Tibial artery (tissue), 4 donors: ENCODE measurements around the gene VAPB.

Source experiments
- DNase-seq, 2 donors: peaks; one replicate each; pipeline ENCODE4 v3.0.0-alpha.2; 2019
- H3K27ac ChIP-seq, 2 donors: fragments of 200-600 bp; sonication (generic) in 1 of 2; 1 replicate in 1 of 2; 2 replicates in 1 of 2; pipeline ENCODE4 v1.5.1; 2018 to 2019; ENCODE audit warnings: mild to moderate bottlenecking in 1 of 2
- H3K27me3 ChIP-seq, 2 donors: fragments of 200-600 bp; sonication (generic) in 1 of 2; one replicate each; pipeline versions ENCODE4 v1.5.1 to v1.6.0; 2016 to 2019
- H3K36me3 ChIP-seq, 3 donors: fragments of 200-600 bp; sonication (generic) in 2 of 3; one replicate each; pipeline ENCODE4 v1.5.1; 2016 to 2019; ENCODE audit warnings: mild to moderate bottlenecking in 2 of 3
- H3K4me1 ChIP-seq, 4 donors: fragments of 200-600 bp; sonication (generic) in 2 of 4; 1 replicate in 3 of 4; 2 replicates in 1 of 4; pipeline ENCODE4 v1.5.1; 2016 to 2019
- H3K4me3 ChIP-seq, 2 donors: fragments of 200-600 bp; sonication (generic) in 1 of 2; 1 replicate in 1 of 2; 2 replicates in 1 of 2; pipeline ENCODE4 v1.5.1; 2018 to 2019; ENCODE audit warnings: mild to moderate bottlenecking in 2 of 2
- H3K9me3 ChIP-seq, 3 donors: fragments of 200-600 bp; sonication (generic) in 1 of 3; one replicate each; pipeline ENCODE4 v1.5.1; 2016 to 2019
- CTCF ChIP-seq, 2 experiments: fragments of 200-600 bp in 1 of 2; fragments of 450-650 bp in 1 of 2; IDR thresholded peaks; one replicate each; pipeline ENCODE4 v1.5.1; 2017 to 2019; ENCODE audit warnings: antibody characterized with exemption in 2 of 2, mild to moderate bottlenecking in 1 of 2, moderate library complexity in 1 of 2
- intact Hi-C: fragments of 100-400 bp; cut with DNase I; formaldehyde crosslinking; loops from one replicate; pipeline ENCODE4 v1.15.0; 2023; ENCODE audit warnings: low total_unique reads

Gene VAPB

GRCh38 chr20:58344741-58345140, 44.3 kb upstream of the VAPB start:
- H3K9me3 ChIP-seq: no peaks in the 10 kb centered on the region
- H3K4me1 ChIP-seq: peaks cover 0 to 5% (median 3%) of the 10 kb centered on the region in 4 donors
- no peaks in the 10 kb centered on the region for H3K27me3 ChIP-seq
- no peak overlapping the region for H3K27ac ChIP-seq
- no peak for TF ChIP-seq CTCF (IDR thresholded peaks at IDR 0.05)
- DNase-seq: no peak
- intact Hi-C loops: no loop called here
- H3K4me3 ChIP-seq: no peak overlapping the region
- H3K36me3 ChIP-seq: peaks cover 13 to 32% (median 30%) of the 10 kb centered on the region in 3 donors

GRCh38 chr20:58349570-58349969, 39.5 kb upstream of the VAPB start:
- no peaks in the 10 kb centered on the region for H3K9me3 ChIP-seq
- peaks cover 19 to 34% (median 28%) of the 10 kb centered on the region in 3 donors for H3K36me3 ChIP-seq
- no peak overlapping the region for H3K4me3 ChIP-seq
- no peak for DNase-seq
- H3K27ac ChIP-seq: no peak overlapping the region
- no peaks in the 10 kb centered on the region for H3K4me1 ChIP-seq
- intact Hi-C loops: no loop called here
- H3K27me3 ChIP-seq: no peaks in the 10 kb centered on the region
- no peak for TF ChIP-seq CTCF (IDR thresholded peaks at IDR 0.05)

- Histone ChIP-seq H3K9me3 (no peaks in the 10 kb centered on the region), H3K27me3 (no peaks in the 10 kb centered on the region), H3K4me1 (no peaks in the 10 kb centered on the region), H3K27ac (no peak overlapping the region), H3K4me3 (no peak overlapping the region), H3K36me3 (peaks cover 18 to 42% (median 31%) of the 10 kb centered on the region in 3 donors)
- no peak for TF ChIP-seq CTCF (IDR thresholded peaks at IDR 0.05)
- intact Hi-C loops: no loop called here
- no peak for DNase-seq
These were observed 36.6 kb upstream of the VAPB start for GRCh38 chr20:58352468-58352867.

GRCh38 chr20:58359441-58359840, 29.6 kb upstream of the VAPB start:
- H3K4me1 ChIP-seq: peaks cover 0 to 4% (median 0%) of the 10 kb centered on the region in 4 donors
- H3K4me3 ChIP-seq: no peak overlapping the region
- H3K27me3 ChIP-seq: no peaks in the 10 kb centered on the region
- no peak for TF ChIP-seq CTCF (IDR thresholded peaks at IDR 0.05)
- peaks cover 31 to 64% (median 42%) of the 10 kb centered on the region in 3 donors for H3K36me3 ChIP-seq
- H3K27ac ChIP-seq: no peak overlapping the region
- H3K9me3 ChIP-seq: no peaks in the 10 kb centered on the region
- intact Hi-C loops: no loop called here
- DNase-seq: no peak

GRCh38 chr20:58360936-58361335, 28.1 kb upstream of the VAPB start:
- H3K27me3 ChIP-seq: no peaks in the 10 kb centered on the region
- no peak for DNase-seq
- no peaks in the 10 kb centered on the region for H3K9me3 ChIP-seq
- no peak for TF ChIP-seq CTCF (IDR thresholded peaks at IDR 0.05)
- intact Hi-C loops: no loop called here
- no peak overlapping the region for H3K4me3 ChIP-seq
- no peak overlapping the region for H3K27ac ChIP-seq
- H3K36me3 ChIP-seq: peaks cover 27 to 61% (median 36%) of the 10 kb centered on the region in 3 donors
- H3K4me1 ChIP-seq: peaks cover 0 to 4% (median 0%) of the 10 kb centered on the region in 4 donors
